ENCODE measurements around the gene NINL.
"Not testable (repeated sequence)": the region's sequence is repeated elsewhere in the genome, so short reads cannot be mapped to it uniquely, and the experiment has no call there.

The NINL gene

GRCh38 chr20:25532015-25532751, 53.1 kb downstream of the NINL start:
- no peak for DNase-seq

GRCh38 chr20:25529295-25529951, 55.9 kb downstream of the NINL start:
- no peak for DNase-seq

DNA sequence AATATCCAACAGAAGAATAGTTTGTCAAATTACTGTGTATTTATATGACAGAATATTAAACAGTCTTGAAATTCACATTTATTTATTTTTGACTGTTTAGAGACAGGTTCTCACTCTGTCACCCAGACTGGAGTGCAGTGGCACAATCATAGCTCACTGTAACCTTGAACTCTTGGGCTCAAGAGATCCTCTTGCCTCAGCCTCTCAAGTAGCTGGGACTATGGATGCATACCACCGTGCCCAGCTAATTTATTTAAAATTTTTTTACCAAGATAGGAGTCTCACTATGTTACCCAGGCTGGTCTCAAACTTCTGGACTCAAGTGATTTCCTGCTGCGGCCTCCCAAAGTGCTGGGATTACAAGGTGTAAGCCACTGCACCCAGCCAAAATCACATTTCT, 57.4 kb downstream of the NINL start:
- no peak for DNase-seq

GRCh38 chr20:25526446-25526845, 58.9 kb downstream of the NINL start:
- no peak for DNase-seq

DNA sequence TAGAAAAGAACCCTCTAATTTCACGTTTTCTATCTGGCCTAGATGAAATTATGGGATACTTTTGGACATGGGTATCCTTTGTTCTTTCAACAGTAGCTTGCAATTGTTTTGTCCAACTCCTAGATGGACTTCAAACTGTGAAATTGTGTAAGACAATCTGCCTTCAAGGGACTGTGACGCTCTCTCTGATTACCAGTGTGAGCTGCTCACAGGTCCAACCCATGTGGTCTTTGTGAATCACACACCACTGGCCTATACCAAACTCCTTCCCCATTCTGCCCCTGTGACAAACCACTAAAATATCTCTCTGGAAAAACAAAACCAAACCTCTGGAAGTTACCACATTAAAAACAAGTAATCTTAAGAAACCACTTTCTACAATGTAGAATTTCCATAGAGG, 59.5 kb downstream of the NINL start:
- no peak for DNase-seq

DNA sequence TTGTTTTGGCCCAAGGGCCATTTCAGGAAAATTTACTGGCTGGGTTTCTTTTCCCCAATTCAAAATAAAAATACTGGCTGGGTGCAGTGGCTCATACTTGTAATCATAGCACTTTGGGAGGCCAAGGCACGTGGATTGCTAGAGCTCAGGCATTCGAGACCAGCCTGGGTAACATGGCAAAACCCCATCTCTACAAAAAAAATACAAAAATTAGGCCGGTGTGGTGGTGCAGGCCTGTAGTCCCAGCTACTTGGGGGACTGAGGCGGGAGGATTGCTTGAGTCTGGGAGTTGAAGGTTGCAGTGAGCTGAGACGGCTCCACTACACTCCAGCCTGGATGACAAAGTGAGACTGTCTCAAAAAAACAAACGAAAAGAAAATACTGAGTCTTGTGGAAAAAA, 60.0 kb downstream of the NINL start:
- DNase-seq, result no peak

DNA sequence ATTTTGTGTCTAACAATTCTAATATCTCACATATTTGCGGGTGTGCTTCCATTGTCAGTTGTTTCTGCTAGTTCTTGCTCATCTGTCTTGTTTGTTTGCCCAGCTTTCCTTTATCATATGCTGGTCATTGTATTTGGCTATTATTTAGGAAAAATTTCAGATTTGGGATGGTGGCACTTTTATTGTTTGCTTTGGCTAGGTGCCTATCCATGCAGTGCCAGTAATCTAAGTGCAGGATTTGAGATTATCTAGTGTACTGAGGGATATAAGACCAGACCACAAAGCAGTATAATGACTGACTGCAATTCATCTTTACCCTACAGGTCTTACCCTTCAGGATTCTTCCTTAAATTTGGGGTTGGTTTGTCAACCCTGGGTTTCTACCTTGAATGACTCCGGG, 63.9 kb downstream of the NINL start:
- DNase-seq, result no peak

DNA sequence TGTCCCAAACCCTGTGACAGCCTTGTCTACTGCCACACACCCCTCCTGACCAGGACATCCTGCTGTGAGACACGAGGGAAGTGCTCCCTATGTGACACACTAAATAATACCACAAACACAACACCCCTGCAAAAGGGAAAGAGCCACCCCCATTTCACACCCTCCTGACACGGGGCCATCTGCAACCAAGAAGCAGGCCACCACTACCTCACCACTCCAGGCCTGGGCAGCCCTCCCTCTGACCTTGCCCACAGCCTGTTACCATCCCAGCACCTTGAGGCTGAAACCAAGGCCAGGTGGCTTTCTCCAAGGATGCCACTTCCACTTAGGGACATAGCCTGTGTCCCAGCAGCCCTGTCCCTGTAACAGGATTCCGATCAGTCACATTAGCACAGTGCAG, 68.2 kb downstream of the NINL start:
- DNase-seq, result no peak

- DNase-seq, result no peak
Measured at GRCh38 chr20:25514747-25515340, 70.5 kb downstream of the NINL start.

DNA sequence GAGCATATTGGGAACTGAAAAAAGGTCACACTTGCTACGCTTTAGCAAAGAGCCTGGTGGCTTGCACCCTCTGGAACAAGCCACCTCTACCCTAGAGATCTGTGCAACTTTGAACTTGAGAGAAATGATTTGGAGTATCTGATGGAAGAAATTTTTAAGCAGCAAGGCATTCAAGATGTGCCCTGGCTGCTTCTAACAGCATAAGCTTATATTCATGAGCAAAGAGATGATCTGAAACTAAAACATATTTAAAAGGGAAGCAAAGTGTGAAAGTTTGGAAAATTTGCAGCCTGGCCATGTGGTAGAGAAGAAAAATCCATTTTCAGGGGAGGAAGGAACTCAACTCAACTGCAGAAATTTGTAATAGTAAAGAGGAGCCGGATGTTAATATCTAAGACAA, 71.1 kb downstream of the NINL start:
- no peak for DNase-seq

DNA sequence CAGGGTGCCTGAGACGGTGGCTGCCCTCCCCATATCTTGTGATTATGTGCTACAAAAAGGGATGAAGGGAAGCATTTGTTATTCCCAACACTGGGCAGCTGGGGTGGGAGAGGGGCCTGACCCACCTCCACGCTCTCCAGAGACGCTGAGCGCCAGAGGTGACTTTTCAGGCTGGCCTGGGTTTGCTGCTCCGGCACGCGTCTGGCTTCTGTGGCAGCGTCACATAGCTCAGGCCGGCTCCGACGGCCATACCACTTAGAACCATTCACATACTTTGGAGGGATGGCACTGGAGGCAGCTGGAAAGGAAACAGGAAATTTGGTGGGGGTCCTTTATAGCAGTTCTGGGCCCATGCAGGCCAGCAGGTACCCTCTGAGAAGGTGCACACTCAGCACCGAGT, 72.6 kb downstream of the NINL start:
- no peak for DNase-seq

DNA sequence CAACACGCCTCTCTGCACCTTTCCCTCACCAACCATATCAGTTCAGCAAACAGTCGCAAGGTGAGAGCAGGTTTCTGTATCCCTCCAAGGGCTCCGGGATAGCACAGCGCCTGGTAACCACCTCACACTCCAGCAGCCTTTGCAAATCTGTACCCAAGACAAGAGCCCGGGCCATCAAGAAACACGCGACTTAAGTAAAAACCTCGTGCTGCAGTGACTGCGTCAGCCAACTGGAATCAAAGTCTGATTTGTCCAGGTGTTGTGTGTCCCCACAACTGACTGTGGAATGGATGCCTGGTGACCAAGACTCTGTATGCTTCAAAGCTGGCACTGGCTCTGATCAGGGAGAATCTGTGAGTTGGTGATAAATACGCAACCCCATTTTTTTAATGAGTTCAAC, 74.1 kb downstream of the NINL start:
- DNase-seq, result no peak

DNA sequence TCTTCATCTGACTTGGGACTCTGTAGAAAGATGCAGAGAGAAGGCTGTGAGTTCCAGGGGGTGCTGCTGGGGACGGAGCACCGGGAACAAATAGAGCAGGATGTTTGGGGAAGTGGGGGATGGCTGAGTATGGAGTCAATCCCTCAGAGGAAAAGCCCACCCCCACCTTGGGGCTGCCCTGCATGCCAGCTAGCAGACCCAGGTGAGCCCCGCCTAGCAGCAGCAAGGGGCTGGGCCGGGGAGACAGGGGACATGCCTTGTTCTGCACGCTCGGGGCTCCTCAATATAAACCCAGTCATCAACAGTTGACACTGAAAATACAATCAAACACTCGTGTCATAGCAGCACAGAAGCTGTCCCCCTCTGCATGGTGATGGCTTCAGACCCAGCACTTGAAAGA, 74.6 kb downstream of the NINL start:
- DNase-seq, result no peak

GRCh38 chr20:25510202-25510601, 75.1 kb downstream of the NINL start:
- DNase-seq, result no peak

DNA sequence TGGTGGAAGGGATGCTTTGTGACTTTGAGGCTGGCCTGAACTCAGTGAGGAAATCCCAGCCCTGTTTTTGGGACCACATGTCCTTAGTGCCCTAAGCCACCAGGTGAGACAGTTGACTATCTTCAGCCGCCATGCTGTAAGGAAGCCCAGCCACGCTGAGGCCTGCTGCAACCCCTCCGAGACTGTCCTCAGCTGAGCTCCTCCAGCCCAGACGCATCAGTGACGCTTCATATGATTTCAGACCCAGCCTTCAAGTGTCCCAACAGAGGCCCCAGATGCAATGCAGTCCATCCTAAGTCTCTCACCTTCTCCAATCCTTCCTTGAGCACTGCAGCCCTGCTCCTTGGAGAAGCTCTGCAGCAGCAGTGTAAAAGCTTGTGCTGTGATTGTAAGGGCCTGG, 76.2 kb downstream of the NINL start:
- no peak for DNase-seq

DNA sequence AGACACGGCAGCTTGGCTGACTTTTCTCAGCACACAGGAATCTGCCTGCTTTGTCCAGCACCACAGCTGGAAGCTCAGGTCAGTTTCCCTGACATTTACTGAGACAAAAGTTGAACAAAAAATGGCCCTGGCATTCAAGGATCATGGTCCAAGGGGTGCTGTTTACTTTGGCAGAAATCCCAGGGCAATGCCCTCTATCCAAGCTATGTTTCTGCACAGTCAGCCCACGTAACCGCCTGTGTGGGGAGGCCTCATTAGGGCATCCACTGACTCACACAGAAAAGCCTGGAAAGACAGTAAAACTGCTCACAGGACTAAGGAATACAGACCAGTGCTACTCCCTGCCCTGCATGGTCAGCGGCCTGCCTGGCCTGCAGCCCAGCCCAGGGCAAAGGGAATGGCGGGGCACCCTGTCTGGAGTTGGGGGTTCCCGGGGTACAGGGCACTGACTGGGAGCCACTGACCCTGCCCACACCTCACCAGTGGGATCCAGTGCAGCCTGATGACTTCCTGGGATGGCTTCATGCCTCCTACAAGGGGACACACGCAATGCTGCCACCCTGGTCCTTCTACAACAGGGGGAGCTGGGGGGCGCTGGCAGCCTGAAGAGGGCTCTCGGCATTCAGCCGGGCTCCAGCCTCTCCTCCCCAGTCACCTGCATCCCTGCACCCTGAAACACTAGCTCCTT, 77.1 kb downstream of the NINL start:
- no peak for DNase-seq

DNA sequence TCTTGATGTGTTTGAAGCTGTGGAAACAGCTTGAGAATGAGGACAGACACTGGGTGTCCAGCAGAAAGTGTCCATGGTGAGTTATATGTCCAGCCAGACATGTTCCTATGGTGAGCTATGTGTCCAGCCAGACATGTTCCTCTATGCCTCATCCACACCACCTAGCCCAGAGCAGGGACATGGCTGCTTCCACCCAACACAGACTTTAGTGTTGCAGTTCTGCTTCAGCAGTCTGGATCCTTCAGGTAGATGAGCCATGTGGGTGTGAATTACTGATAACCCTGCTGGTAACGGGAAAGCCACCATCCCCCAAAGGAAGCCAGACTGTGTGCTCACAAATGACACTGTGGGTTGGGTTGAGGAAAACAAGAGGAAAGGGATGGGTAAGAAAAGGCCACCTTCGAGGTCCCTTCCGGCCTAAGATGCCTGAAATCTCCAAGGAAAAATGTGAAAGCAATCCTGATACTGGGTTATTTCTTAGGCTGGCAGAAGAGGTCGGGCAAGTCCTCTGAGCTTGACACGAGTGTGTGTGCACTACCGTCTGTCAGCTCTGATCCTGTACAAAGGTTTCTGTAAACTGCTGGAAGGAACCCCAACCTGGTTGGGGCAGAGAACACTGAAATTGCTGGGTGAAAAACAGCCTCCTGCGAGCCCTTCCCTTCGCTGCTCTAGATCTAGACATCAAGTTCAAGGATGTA, 77.8 kb downstream of the NINL start:
- no peak for DNase-seq

- no peak for DNase-seq
Measured at GRCh38 chr20:25504366-25505135, 80.8 kb downstream of the NINL start.

DNA sequence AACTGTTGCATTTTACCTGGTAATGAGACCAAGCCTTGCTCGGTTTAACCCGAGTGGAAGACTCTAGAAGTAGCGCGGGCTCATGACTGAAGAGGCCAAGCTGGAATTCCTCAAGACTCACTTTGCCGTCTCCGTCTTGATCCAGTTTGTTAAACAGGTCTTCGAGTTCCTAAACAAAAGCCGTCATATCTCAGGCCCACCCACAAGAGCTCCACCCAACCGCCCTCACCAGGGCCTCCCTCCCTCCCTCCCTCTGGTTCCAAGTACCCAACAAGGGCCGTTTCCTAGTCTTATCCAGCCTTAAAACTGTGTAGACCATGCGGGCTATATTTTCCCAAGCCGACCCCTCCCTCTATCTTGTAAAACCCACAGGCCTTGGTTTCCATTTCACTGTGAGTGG, 81.4 kb downstream of the NINL start:
- no peak for DNase-seq

GRCh38 chr20:25503051-25503639, 82.2 kb downstream of the NINL start:
- not testable (repeated sequence) for DNase-seq

DNA sequence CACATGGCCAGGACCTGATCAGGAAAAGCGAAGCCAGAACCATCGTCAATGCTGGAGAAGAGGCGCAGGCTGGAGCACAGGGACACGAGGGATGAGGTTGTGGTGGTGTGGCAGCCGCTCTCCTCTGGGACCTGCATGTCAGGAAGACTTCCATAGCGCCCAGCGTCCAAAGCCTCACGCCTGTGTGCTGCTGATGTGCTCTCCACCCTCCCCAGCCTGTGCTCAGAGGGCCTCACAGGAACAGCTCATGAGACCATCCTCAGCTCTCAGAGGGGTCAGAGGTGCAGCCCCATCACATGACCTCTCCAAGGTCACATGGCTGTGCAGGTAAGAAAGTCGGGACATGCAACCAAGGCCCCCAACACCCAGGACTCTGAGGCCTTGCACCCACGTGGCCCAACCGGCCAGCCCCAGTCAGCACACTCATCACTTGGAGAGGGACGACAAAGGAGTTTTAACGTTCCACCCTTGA, 84.4 kb downstream of the NINL start:
- DNase-seq, result no peak
